ENCODE data around the gene UPF1. TPM values are rescaled to one million over a fixed set of nuclear protein-coding genes. Genes with fewer than 3 reads are reported as not detected.

UPF1 gene
- total and polyA plus RNA-seq, 10 donors = 31.2 to 161 (median 84.4) TPM

DNA sequence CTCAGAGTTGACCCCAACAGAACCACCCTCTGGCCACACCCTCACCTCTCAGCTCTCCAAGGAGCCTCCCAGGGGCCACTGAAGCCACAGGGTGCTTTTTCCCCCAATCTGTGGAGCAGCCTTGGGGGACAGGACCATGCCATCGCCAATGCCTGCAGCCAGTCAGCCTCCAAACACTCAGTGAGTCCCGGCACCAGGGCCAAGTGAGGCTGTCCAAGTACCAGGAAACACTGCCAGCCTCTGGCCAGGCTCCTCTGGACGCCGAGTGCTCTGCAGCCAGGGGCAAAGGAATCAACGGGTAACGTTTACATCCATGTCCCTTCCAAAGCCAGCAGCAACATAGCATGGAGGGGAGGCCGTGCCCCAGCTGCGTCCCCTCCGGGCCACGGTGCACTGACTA, 31.1 kb upstream of the UPF1 start:
- TF ChIP-seq POLR2A (IDR thresholded peaks at IDR 0.05) = no peak
- TF ChIP-seq POLR2AphosphoS5 (IDR thresholded peaks at IDR 0.05) = no peak
- TF ChIP-seq, protein P1, sequence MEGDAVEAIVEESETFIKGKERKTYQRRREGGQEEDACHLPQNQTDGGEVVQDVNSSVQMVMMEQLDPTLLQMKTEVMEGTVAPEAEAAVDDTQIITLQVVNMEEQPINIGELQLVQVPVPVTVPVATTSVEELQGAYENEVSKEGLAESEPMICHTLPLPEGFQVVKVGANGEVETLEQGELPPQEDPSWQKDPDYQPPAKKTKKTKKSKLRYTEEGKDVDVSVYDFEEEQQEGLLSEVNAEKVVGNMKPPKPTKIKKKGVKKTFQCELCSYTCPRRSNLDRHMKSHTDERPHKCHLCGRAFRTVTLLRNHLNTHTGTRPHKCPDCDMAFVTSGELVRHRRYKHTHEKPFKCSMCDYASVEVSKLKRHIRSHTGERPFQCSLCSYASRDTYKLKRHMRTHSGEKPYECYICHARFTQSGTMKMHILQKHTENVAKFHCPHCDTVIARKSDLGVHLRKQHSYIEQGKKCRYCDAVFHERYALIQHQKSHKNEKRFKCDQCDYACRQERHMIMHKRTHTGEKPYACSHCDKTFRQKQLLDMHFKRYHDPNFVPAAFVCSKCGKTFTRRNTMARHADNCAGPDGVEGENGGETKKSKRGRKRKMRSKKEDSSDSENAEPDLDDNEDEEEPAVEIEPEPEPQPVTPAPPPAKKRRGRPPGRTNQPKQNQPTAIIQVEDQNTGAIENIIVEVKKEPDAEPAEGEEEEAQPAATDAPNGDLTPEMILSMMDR (IDR thresholded peaks at IDR 0.05 in 8 of 11, conservative IDR thresholded peaks at IDR 0.05 in 3 of 11) = no peak
- 79 to 82% (median 81%) methylated on average over 2 to 10 of the region's 10 CpGs for WGBS, 5 donors
- intact Hi-C loops (cut with DNase I; ENCODE audit: low total_unique reads) = no loop called here
- H3K27ac ChIP-seq = no peak overlapping the region
- H3K4me1 ChIP-seq = no peaks in the 10 kb centered on the region
- no peak for DNase-seq
- peaks cover 0 to 77% (median 14%) of the 10 kb centered on the region in 7 donors for H3K27me3 ChIP-seq (replicated peaks in 1 of 7)
- no peak overlapping the region for H3K4me3 ChIP-seq
- no peaks in the 10 kb centered on the region for H3K36me3 ChIP-seq
- no peaks in the 10 kb centered on the region for H3K9me3 ChIP-seq

- intact Hi-C loops (cut with DNase I; ENCODE audit: low total_unique reads) = no loop called here
- H3K27ac ChIP-seq = no peak overlapping the region
- TF ChIP-seq, protein P1 (IDR thresholded peaks at IDR 0.05 in 8 of 11, conservative IDR thresholded peaks at IDR 0.05 in 3 of 11) = no peak
- no peak for DNase-seq
- 67 to 76% (median 69%) methylated on average over 11 of the region's 11 CpGs for WGBS, 5 donors
- no peaks in the 10 kb centered on the region for H3K9me3 ChIP-seq
- peaks cover 0 to 60% (median 12%) of the 10 kb centered on the region in 7 donors for H3K27me3 ChIP-seq (replicated peaks in 1 of 7)
- H3K36me3 ChIP-seq = no peaks in the 10 kb centered on the region
- no peaks in the 10 kb centered on the region for H3K4me1 ChIP-seq
- H3K4me3 ChIP-seq = no peak overlapping the region
Observed at GRCh38 chr19:18802354-18802753, 29.4 kb upstream of the UPF1 start.

DNA sequence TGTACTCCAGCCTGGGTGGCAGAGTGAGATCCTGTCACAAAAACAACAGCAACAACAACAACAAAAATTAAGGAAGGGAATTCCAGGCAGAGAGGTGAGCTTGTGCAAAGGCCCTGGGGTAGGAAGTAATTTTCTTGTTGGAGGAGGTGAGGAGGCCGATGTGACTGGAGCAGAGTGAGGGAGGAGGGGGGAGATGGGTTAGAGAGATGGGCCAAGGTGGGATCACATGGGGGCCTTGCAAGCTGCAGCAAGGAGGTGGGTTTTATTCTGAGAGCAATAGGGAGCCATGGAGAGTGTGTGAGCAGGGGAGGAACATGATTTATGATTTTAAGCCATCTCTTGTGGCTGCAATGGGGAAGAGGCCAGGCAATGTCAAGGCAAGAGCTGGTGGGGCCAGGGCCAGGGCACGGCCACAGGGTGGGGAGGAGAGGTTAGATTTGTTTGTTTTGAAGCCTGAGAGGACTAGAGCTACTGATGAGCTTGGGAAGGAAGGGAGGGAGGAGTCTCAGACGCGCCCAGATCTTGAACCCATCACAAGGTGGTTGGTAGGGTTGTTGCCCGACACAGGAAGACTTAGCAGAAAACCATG, 28.1 kb upstream of the UPF1 start:
- Histone ChIP-seq H3K27me3 (replicated peaks in 1 of 7) (peaks cover 0 to 47% (median 8%) of the 10 kb centered on the region in 7 donors), H3K4me1 (no peaks in the 10 kb centered on the region), H3K9me3 (no peaks in the 10 kb centered on the region), H3K4me3 (no peak overlapping the region), H3K27ac (no peak overlapping the region), H3K36me3 (no peaks in the 10 kb centered on the region)
- no peak for TF ChIP-seq POLR2A (IDR thresholded peaks at IDR 0.05)
- no peak for DNase-seq
- intact Hi-C loops (cut with DNase I; ENCODE audit: low total_unique reads) = no loop called here
- 82 to 93% (median 87%) methylated on average over 5 of the region's 5 CpGs for WGBS, 5 donors

DNA sequence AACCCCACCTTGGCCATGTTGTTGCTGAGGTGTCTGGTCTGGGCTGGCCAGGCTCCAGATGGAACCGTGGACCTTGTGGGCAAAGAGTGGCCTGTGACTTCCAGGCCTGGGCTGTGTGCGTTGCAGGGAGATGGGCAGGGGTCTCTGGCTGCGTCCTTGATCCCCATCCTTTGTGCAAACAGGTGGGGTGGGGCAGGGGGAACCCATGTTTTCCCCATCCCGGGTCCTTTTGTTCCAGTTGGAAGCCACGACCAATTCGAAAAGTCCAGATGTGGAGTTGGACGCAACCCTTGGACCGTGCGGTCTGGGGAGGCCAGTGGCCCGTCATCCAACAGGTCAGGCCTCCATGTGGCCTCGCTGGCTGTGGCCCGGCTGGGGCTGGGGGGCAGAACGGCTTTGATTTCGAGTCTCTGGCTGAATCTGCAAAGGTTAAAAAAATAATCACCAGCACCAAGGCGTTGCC, 27.6 kb upstream of the UPF1 start:
- TF ChIP-seq POLR2A (IDR thresholded peaks at IDR 0.05) = no peak
- TF ChIP-seq POLR2AphosphoS5 (IDR thresholded peaks at IDR 0.05) = no peak
- TF ChIP-seq, protein P1 (IDR thresholded peaks at IDR 0.05 in 8 of 11, conservative IDR thresholded peaks at IDR 0.05 in 3 of 11) = no peak
- intact Hi-C loops (cut with DNase I; ENCODE audit: low total_unique reads) = no loop called here
- no peak overlapping the region for H3K4me3 ChIP-seq

More for the DNA sequence above, 27.6 kb upstream of the UPF1 start:
- no peak for DNase-seq
- peaks cover 0 to 5% (median under 1%) of the 10 kb centered on the region in 6 donors for H3K4me1 ChIP-seq
- H3K9me3 ChIP-seq = no peaks in the 10 kb centered on the region
- WGBS, 5 donors = 90 to 94% (median 91%) methylated on average over 10 to 15 of the region's 15 CpGs
- H3K27me3 ChIP-seq (replicated peaks in 1 of 7) = peaks cover 0 to 42% (median 3%) of the 10 kb centered on the region in 7 donors
- no peaks in the 10 kb centered on the region for H3K36me3 ChIP-seq
- H3K27ac ChIP-seq = no peak overlapping the region

Measured in spleen (tissue), 11 donors.